ELR (cell line): ENCODE data around the gene CDH8.

Experiments used
- DNase-seq: peaks from one replicate; pipeline ENCODE4 v3.0.0-alpha.2; 2015; ENCODE audit warnings: low read depth

The CDH8 gene, protein sequence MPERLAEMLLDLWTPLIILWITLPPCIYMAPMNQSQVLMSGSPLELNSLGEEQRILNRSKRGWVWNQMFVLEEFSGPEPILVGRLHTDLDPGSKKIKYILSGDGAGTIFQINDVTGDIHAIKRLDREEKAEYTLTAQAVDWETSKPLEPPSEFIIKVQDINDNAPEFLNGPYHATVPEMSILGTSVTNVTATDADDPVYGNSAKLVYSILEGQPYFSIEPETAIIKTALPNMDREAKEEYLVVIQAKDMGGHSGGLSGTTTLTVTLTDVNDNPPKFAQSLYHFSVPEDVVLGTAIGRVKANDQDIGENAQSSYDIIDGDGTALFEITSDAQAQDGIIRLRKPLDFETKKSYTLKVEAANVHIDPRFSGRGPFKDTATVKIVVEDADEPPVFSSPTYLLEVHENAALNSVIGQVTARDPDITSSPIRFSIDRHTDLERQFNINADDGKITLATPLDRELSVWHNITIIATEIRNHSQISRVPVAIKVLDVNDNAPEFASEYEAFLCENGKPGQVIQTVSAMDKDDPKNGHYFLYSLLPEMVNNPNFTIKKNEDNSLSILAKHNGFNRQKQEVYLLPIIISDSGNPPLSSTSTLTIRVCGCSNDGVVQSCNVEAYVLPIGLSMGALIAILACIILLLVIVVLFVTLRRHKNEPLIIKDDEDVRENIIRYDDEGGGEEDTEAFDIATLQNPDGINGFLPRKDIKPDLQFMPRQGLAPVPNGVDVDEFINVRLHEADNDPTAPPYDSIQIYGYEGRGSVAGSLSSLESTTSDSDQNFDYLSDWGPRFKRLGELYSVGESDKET

DNA sequence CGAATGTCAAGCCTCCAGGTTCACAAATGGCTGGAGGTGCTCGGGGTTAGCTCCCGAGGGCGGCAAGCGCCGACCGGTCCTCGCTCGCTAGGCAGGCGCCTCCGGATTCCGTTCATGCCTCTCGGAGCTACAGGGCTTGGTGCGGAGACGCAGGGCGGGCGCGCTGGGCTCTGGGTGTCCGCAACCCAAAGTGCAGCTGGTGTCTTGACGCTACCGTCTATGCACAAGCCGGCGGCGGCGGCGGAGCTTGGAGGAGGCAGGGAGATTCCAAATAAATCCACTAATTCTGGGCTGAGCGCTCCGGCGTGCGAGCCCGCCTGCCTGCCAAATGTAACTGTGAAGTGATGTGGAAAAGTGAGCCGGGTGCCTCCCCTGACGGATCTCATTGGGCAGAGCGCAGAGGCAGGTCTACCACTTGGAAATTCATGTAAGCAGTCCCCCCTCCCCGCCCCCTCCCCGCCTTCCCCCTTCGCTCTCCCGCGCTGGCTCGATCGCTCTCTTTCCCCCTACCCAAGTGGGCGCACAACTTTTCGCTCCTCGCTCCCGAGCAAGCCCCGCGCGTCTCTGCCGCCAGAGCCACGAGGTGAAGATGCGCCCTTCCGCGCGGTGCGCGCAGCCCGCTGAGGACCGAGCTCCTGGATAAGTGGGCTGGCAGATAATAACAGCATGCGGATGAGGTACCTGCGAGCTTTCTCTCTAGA lies at the start of gene CDH8:
Gene CDH8 (minus strand): TSS at position 338 of the 701 bp plus-strand sequence. CDS start 15,035 bp downstream, outside the sequence.
- DNase-seq = no peak

DNA sequence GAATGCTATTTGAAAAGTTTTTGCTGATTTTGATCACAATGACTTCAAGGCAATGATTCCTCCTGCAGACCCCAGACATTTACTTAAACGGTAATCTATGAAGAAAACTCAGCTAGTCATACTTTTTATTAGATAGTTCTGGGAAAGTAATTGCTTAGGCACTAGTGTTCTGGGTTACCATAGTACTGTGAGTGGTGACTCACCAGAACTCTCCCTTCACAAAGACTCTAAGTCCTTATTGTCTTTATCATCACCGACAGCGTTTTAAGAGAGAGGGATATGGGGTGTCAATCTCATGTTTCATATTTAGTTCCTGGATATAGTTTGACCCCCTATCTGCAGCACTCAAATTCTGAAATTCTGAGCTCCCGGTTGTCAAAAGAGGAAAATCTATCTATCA lies 43.0 kb upstream of the CDH8 start:
- DNase-seq = no peak

DNA sequence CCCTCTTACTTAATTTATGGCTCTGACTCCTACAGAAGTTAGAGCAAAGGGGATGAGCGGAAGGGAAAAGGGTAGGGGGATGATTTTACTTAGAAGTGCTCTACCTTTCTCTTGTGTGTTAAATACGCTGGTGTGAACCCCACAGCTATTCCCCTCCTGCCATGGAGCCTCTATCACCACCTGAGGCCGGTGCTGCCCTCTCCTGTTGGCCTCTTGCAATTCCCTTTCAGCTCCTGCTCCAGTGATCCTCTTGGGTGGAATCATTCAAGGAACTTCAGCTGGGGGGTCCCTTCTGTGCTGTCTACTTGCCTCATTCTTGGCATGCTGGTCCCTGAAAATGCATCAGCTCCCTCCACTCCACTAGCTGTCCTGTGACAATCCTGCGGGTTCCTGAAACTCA lies 41.8 kb upstream of the CDH8 start:
- DNase-seq = no peak

DNA sequence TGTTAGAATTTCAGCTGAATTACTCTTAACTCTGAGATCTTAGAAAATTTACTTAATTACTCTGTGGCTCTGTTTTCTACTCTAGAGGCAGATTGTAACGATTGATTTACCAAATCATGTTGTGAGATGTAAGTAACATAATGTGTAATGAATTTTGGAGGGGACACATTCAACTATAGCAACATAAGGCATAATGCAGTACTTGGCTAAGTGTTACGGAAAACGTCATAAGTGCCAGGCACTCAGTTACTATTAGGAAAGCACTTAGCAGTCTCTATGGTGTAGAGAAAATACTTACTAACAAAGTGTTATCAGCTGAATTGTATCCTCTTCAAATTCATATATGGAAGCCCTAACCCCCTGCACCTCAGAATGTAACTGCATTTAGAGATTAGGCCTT lies 40.6 kb upstream of the CDH8 start:
- no peak for DNase-seq

DNA sequence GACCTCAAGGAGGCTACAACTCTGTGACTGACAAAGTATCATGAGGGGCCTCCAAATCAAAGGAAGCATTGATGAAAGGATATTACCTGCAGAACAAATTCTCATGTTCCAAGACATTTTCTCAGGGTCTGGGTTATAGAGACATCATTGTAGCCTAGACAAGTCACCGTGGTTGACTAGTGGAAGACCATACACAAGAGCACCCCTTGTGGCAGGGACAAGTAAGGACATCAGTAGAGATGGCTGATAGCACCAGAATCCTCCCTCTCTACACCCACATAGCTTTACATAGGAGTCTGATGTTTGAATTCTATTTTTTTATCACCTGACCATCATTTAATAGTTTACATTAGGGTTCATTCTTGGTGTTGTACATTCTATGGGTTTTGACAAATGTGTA lies 32.5 kb upstream of the CDH8 start:
- peak; percentile 2 for DNase-seq

DNA sequence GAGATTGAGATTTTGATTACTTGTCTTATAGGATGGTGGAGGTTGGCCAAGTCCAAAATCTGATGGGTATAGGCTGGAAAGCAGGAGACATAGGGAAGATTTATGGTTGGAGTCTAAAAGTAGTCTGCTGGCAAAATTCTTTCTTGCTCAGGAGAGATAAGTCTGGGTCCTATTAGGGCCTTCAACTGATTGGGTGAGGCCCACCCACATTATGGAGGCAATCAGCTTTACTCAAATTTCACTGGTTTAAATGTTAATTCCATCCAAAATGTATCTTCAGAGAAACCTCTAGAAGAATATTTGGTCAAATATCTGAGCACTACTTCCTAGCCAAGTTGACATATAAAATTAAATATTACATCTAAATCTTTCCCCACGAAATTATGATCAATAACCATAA lies 31.7 kb upstream of the CDH8 start:
- DNase-seq = no peak

DNA sequence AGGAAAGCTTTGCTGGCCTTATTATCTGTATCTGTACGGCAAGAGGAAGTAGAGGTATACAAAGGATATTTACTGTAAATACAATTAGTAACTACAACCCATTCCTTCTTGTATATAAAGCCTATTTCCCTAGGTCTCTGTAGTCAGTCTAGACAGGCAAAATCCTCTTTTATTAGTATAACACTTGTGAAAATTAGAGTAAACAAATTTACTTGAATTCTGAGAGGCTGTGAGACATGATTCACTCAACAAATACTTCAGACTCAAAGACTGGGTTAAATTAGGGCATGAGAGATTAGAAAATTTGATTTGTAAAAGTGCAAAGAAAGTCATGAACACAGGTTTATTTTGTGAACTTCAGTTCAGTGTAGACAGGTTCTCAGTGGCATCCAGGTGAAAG lies 30.9 kb upstream of the CDH8 start:
- no peak for DNase-seq

DNA sequence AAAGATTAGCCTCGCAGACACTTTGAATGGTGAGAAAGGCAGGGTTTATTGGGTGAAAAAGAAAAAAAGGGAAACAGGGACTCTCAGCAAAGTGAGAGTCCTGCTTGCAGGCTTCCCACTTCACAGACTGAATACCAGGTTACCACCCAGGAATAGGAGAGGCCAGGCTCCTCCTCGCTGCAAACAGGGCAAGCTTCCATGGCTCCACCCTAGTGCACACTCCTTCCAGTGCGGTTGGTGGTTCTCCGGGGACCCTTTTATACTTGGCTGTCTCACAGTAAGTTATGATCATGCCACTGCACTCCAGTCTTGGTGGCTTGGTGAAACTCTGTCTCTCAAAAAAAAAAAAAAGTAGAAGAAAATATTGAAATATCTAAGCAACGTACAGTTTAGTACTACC lies 30.5 kb upstream of the CDH8 start:
- no peak for DNase-seq

DNA sequence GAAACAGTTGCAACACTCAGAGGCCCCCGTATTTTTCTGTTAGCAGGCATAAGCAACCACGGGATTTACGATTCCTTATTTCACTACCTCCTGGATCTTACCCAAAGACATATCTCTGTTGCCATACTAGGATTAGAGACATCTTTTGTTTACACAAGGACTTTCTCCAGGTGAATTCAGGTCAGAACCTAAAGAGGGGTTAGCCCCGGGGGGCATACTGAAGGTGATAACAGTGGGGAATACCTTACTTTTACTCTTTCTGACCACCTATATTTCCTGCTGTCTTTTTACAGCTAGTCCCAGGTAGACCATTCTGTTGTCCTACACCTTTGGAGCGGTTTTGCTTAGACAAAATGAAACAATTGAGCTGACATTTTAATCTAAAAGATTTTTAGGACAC lies 27.9 kb upstream of the CDH8 start:
- DNase-seq = no peak

DNA sequence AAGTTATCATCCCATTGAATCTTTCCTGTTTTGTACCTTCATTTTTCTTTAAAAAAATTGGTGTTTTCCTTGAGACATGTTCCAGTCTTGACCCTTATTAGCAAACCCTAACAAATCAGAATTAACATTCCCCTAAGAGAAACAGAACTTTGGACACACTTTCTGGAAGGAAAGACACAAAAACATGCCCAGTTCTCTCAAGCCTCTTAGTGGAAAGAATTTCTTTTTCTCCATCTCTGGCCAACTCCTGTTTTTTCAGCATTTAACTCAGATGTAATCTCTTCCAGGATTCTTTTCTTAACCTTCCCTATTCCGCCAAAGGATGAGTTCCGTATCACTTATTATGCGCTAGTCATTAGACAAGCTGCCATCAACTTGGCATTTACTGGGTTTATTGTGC lies 23.9 kb upstream of the CDH8 start:
- DNase-seq = no peak

DNA sequence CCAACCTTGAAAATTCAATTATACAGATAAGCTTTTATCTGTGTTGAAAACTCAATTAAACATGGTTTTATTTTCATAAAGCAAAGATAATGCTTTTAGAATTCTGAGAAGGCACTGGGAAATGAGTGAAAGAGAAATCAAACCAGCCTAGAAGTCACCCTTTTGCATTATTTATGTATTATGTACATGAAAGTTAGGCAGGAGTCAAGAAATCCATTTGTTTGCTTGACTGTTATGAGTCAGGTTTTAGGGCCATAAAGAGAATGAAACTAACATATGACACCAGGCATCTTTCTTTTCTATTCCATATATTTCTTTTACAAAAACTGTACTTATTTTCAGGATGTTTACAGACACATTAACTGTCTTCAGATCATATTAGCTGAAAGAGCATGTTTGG lies 23.3 kb upstream of the CDH8 start:
- DNase-seq = no peak

DNA sequence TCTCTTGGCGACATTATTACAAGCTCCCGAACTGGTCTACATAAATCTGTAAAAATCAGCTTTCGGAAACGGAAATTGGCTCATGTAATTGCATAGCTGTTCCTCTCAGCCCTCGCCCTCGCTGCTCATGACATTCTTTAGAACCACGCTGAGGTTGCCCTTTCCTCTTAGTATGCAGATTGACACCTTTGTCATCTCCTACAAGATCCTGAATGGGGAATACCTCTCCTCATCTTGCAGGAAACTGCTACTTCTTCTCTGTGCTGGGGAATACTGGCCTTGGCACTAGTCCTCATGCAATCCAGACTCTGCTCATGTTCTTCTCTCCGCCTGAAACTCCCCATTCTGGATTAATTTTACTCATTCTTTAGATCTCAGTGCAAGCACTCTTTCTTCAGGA lies 22.2 kb upstream of the CDH8 start:
- no peak for DNase-seq

DNA sequence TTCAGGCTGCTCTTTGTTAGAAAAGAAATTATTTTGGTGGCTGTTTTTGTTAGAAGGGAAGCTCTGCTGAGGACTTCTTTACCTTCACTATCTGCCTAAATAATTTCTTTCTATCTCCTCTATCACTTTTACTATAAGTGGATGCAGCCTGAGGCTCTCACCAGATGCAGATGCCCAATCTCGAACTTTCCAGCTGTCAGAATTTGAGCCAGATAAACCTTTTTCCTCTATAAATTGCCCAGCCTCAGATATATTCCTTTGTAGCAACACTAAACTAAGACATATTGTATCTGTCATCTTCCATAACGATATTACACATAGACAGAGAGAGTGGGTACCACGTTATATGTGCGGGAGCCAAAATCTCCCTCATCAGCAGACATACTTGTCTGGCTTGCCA lies 15.7 kb upstream of the CDH8 start:
- no peak for DNase-seq

DNA sequence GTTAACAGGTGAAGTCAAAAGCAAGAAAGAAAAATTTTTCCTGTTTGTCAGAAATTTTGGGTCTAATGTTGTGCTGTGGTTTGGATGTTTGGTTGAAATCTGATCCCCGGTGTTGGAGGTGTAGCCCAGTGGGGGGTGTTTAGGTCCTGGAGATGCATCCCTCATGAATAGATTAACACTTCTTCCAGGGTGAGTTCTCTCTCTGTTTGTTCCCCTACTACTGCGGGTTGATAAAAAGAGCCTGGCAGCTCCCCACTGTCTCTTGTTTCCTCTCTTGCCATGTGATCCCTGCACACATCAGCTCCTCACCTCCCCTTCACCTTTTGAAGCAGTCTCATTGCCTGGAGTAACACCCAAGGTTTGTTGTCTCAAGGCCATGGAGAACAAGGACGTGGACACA lies 14.6 kb upstream of the CDH8 start:
- no peak for DNase-seq

DNA sequence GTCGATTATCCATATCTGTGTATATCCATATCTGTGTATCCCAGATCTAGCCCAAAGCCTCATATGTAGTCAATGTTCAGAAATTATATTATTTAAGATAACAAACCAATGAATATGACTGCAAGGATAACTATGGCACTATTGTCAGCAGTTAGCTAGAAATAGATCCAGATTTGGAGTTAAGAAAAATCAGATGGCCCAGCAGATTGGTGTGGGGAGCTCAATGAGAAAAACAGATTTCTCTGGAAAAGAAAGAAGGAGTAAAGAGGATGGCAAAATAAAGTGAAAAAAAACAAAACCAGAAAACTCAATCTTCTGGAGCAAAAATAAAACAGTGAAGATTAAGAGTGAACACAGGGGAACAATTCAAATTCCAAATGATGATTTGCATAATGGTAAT lies 10.6 kb upstream of the CDH8 start:
- no peak for DNase-seq

DNA sequence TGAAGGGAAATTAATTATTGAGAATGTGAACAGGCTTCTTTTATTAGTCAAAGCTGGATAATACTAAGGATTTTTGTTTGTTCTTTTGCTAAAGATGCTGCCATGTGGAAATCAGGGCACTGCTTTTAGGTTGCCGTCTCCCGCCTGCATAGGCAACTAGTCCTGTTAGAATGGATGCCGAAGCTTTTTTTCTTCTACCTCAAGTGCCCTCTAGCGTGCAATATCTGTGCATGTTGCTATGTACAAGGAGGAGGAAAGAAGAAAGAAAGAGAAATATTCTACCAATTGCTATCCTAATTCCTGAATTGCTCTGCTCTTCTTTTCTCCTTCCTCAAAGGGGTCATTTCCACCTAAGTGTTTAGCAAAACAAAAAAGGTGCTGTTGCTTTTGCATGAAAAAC lies 5.2 kb upstream of the CDH8 start:
- peak; percentile 21 for DNase-seq

DNA sequence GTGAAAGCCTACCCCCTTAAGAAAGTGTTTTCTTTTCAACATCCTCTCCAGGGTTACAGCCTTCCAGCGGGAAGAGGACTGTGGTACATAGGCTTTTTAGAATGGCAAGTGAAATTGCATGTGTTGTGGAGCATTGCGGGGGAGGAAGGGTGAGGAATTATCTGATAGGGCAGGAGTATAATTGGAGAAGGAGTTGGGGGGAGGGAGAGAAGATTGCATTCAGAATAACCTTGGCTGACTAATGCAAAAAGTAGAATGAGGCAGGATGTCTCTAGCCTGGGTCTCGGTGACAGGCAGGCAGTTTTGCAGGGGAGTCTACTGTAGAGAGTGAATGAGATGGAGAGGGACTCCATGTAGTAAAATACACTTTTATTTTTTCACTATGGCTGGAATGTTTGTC lies 2.4 kb upstream of the CDH8 start:
- no peak for DNase-seq

DNA sequence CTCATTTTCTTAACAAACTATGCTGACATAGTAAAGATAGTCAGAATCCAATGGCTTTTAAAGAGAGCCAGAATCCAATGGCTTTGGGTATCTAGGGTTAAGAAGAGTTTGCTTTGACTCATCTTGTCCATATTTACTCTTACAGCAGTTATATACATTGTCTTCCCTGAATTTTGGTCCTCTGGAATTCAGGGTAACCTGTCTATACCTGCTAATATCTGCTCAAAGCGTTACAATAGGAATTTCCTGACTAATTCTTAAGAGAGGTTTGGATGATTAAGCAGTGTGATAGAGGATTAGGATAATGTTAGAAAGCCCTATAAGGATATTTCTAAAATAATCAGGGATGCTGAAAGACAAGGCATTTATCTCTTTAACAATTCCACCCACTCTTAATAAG lies 2.0 kb upstream of the CDH8 start:
- DNase-seq = no peak

DNA sequence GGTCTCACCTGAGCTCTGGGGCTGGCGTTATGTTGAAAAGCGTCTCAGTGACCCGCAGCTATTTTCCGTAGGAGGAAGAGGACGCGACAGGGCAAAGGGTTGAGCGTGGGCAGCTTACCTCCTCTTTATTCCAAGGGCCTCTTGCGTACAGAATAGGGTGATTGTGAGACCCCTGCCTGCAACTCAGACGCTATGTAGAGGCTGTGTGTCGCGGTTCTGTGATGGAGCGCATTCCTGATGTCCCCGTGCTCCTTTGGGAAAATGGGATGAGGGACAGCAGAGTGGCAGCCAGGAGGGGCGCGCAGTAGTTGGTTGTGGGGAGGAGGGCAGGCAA lies 531 bp upstream of the CDH8 start:
- DNase-seq = no peak

DNA sequence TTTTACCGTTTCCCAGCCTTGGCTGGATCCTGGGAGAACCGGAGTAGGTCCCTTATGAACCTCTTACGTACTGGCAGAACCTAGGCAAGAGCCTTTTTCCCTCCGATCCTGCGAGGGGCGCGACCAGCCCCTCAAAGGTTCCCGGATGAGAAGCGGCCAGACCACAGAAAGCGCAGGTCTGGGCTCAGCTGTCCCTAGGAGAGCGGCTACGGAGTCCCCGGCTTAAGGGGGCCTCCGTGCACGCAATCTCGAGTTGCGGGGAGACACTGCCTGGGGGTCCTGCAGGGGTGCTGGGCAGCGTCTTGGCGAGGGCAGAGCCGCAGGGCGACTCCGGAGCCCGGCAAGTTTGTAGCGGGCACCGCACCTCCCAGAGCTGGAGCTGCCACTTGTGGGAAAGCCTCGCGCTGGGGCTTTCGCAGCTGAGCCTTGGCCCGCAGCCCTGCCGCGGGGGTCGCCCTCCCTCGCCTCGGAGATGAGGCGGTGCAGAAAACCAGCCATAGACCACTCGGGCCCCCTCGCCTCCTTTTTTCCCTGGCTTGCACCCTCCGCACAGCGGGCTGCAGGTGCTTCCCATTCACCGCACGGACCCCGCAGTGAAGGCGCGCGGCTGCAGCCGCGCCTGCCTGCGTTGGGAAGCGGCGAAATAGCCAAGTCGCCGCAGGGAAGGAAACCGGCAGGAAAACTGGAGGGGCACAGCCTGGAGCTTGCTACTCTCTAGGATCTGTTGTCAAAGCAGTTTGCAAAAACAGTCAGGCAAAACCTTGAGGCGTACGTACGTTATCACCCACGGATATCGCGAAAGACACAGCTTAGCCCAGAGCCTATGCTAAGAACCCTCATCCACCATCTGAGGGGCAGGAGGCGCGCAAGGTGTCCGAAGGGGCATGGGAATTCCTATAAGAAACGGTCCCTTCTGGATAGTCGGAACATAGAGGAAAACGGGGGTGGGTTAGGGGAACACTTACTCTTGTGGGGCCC lies 834 bp downstream of the CDH8 start:
- no peak for DNase-seq

DNA sequence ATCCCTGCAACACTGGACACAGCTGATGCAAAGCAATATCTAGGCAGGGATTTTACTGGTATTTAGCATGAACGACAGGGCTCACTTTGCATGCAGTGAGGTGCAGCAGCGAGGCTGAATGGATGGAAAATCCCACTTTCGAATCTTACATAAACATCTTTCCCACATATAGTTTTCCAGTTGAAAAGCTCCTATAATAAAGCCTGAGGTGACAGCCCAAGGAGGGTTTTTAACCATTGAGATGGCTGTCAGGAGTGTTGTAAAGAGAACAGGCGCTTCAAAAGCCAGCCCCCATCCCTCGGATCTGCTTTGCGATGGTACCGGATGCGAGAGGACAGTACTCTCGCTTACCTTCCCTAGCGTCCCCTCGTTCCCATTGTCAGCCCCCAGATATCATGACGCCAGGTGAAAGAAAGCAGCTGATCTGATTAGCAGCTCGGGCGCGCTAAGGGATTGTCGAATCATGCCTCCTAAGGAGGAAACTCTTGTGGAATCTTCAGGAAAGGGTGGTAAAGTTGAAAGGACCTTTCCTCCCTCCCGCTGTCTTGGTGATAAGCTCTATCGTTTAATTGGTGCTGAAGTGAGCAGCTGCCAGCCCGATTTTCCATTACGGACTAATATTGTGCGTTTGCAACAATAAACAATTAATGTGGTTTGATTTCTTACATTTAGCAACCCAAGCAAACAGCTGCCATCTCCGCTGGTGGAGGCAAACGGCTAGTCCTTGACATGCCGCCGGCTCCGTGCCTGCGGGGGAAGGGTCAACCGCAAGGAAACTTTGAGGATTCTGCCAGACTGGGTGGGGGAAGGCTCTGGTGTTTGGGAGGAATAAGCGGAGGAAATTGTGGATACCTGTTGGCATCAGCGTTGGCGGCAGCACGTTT lies 1.8 kb downstream of the CDH8 start:
- DNase-seq = no peak
